ENCODE results near the gene DRD2.

DNA sequence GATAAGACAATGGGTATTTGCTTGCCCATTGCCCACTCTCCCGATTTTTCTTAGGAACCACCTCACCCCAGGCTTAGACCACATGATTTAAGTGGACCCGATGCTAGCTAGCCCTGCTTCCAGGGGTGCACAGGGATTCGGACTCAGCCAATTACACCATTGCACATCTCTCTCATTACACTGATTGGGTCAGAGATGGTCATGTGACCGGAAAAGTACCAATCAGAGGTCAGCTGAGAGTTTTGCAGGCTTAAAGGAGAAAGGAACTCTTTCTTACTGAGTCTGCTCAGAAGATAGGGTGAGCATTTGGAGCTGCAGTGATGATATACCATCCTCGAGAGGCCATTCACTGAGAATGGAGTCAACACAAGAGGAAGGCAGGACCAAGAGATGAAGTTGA, 99.8 kb downstream of the DRD2 start:
- TF ChIP-seq, protein P1, sequence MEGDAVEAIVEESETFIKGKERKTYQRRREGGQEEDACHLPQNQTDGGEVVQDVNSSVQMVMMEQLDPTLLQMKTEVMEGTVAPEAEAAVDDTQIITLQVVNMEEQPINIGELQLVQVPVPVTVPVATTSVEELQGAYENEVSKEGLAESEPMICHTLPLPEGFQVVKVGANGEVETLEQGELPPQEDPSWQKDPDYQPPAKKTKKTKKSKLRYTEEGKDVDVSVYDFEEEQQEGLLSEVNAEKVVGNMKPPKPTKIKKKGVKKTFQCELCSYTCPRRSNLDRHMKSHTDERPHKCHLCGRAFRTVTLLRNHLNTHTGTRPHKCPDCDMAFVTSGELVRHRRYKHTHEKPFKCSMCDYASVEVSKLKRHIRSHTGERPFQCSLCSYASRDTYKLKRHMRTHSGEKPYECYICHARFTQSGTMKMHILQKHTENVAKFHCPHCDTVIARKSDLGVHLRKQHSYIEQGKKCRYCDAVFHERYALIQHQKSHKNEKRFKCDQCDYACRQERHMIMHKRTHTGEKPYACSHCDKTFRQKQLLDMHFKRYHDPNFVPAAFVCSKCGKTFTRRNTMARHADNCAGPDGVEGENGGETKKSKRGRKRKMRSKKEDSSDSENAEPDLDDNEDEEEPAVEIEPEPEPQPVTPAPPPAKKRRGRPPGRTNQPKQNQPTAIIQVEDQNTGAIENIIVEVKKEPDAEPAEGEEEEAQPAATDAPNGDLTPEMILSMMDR (IDR thresholded peaks at IDR 0.05 in 8 of 11, conservative IDR thresholded peaks at IDR 0.05 in 3 of 11) = no peak
- TF ChIP-seq POLR2AphosphoS5 (IDR thresholded peaks at IDR 0.05) = no peak
- no peak for TF ChIP-seq POLR2A (IDR thresholded peaks at IDR 0.05)

Measured in spleen (tissue), 7 donors.